ENCODE measurements around the gene ARHGAP33.
A peak's percentile ranks its signal among the peaks of the same experiment; 100 is the strongest.

Gene ARHGAP33

GRCh38 chr19:35775298-35776101 lies at the start of gene ARHGAP33:
TSS of gene ARHGAP33 (plus strand) at chr19:35775564. CDS start at chr19:35775659, 95 bp downstream.
- peak; percentile 95 to 97 (median 96) for DNase-seq (ENCODE audit: low read depth in 3 of 3, low spot score in 1 of 3)

GRCh38 chr19:35727053-35727955 lies 48.1 kb upstream of the ARHGAP33 start:
- DNase-seq (ENCODE audit: low read depth in 3 of 3, low spot score in 1 of 3), result no peak

DNA sequence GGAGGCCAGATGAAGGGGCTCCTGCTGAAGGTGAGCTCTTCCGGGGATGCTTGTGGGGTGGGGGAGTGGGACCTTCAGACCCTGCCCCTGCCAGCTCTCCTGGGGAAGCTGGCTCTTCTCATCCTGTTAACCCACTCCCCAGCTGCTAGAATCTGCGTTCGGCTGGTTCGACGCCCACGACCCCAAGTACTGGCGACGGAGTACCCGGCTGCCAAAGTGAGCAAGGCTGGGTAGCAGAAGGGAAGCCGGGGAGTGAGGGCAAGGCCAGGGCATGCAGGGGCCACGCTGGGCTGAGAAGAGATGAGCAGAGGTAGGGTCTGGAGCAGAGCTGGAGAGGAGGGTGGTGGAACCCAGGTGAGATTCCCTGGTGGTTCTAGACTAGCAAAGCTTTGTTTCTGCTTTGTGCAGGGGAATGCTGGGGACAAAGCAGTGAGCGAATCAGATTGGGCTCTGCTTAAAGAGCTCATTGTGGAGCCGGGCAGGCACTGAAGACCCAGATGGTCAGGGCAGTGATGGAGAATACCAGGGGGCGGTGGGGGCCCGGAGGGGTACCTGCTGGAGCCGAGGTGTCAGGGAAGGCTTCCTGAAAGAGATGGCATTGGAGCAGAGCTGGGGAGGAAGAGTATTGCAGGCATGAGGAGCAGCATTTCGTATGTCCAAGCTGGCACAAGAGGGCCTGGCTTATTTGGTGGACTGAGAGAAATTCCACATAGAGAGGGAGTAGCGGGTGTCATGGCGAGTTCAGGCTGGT lies 47.2 kb upstream of the ARHGAP33 start:
- DNase-seq (ENCODE audit: low read depth in 3 of 3, low spot score in 1 of 3), result no peak

GRCh38 chr19:35729021-35729420 lies 46.3 kb upstream of the ARHGAP33 start:
- no peak for DNase-seq (ENCODE audit: low read depth in 3 of 3, low spot score in 1 of 3)

GRCh38 chr19:35729763-35730162 lies 45.6 kb upstream of the ARHGAP33 start:
- DNase-seq (ENCODE audit: low read depth in 3 of 3, low spot score in 1 of 3), result no peak

DNA sequence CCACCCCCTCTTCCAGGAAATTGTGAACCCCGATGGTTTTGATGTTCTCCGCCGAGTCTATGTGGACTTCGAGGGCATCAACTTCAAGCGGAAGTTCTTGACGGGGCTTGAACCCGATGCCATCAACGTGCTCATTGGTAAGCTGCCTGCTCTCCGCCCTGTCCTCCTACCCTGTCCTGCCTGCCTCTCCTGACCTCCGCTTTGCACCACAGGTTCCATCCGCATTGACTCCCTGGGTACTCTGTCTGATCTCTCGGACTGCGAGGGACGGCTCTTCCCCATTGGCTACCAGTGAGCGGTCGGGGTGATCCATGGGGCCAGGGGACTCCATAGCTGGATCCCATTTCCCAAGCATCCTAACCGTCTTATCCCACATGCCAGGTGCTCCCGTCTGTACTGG lies 45.0 kb upstream of the ARHGAP33 start:
- no peak for DNase-seq (ENCODE audit: low read depth in 3 of 3, low spot score in 1 of 3)

DNA sequence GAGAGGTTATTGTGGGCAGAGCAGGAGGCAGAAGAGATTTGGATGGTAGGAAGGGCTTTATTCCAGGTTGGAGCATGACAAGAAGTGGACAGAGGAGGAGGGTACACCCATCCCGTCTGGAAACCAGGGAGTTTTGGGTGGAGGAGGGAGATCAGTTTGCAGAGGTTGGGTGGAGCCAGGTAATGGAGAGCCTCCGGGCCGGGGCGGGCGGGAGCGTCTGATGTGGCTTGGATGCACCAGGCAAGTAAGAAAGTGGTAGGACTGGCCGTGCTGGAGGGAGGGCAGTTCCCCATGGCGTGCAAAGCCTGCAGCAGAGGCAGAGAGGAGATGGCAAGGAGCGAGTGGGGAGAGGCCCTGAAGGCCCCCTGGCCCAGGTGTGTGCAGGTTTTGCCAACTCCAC lies 44.0 kb upstream of the ARHGAP33 start:
- no peak for DNase-seq (ENCODE audit: low read depth in 3 of 3, low spot score in 1 of 3)

DNA sequence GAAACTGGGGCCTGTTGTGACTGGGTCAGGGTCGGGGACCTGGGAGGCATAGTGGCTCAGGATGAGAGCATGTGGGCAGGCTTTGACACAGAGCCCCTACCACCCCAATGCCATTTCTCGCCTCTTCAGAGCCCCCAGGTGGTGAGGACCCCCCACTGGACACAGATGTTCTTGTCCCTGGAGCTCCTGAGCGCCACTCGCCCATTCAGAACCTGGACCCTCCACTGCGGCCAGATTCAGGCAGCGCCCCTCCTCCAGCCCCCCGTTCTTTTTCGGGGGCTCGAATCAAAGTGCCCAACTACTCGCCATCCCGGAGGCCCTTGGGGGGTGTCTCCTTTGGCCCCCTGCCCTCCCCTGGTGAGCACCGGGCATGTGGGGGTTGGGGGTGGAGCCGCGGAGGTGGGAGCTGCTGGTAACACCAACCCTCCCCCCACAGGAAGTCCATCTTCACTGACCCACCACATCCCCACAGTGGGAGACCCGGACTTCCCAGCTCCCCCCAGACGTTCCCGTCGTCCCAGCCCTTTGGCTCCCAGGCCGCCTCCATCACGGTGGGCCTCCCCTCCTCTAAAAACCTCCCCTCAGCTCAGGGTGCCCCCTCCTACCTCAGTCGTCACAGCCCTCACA lies 43.5 kb upstream of the ARHGAP33 start:
- DNase-seq (ENCODE audit: low read depth in 3 of 3, low spot score in 1 of 3), result no peak

DNA sequence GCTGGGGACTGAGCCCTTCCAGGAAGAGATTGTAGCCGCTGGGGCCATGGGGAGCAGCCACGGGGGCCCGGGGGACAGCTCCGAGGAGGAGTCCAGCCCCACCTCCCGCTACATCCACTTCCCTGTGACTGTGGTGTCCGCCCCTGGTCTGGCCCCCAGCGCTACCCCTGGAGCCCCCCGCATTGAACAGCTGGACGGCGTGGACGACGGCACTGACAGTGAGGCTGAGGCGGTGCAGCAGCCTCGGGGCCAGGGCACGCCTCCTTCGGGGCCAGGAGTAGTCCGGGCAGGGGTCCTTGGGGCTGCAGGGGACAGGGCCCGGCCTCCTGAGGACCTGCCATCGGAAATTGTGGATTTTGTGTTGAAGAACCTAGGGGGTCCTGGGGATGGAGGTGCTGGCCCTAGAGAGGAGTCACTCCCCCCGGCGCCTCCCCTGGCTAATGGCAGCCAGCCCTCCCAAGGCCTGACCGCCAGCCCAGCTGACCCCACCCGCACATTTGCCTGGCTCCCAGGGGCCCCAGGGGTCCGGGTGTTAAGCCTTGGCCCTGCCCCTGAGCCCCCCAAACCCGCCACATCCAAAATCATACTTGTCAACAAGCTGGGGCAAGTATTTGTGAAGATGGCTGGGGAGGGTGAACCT lies 42.7 kb upstream of the ARHGAP33 start:
- no peak for DNase-seq (ENCODE audit: low read depth in 3 of 3, low spot score in 1 of 3)

DNA sequence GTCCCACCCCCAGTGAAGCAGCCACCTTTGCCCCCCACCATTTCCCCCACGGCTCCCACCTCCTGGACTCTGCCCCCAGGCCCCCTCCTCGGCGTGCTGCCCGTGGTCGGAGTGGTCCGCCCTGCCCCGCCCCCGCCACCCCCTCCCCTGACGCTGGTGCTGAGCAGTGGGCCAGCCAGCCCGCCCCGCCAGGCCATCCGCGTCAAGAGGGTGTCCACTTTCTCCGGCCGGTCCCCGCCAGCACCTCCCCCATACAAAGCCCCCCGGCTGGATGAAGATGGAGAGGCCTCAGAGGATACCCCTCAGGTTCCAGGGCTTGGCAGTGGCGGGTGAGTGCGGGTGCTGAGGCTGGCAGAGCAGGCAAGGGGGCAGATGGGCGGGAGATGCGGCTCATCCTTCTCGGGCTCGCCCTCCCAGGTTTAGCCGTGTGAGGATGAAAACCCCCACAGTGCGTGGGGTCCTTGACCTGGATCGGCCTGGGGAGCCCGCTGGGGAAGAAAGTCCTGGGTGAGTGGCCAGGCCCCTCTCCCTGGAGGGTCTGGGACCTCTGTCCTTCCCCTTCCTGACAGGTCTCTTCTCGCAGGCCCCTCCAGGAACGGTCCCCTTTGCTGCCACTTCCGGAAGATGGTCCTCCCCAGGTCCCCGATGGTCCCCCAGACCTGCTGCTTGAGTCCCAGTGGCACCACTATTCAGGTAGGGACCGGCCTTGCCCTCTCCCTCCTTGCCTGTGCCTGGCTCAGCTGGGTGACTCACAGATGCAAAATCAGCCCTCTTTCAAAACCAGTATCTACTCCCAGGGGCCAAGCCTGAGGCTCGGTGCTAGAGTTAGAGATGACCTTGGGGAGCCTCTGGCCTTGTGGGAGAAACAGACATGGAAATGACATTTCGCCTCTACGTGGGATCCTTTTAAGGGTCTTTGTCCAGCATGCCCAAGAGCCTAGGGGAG lies 41.9 kb upstream of the ARHGAP33 start:
- no peak for DNase-seq (ENCODE audit: low read depth in 3 of 3, low spot score in 1 of 3)

DNA sequence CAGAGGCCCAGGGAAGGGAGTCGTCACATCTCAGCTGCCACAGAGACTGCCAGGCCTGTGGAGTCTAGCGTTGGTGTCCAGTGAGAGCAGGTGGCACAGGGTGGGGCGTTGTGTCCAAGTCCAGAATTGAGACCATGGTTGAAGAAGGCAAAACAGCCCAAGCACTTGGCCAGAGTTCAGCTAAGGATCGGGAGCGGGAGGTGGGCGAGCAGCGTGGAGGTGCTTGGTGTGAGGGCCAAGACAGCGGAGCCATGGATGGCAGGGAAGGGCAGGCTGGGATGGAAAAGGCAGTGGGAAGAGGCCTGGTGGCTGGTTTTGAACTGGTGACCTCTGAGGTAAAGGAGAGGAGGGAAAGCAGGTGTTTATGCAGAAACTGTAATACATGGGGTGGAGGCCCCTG lies 41.1 kb upstream of the ARHGAP33 start:
- DNase-seq (ENCODE audit: low read depth in 3 of 3, low spot score in 1 of 3), result no peak

DNA sequence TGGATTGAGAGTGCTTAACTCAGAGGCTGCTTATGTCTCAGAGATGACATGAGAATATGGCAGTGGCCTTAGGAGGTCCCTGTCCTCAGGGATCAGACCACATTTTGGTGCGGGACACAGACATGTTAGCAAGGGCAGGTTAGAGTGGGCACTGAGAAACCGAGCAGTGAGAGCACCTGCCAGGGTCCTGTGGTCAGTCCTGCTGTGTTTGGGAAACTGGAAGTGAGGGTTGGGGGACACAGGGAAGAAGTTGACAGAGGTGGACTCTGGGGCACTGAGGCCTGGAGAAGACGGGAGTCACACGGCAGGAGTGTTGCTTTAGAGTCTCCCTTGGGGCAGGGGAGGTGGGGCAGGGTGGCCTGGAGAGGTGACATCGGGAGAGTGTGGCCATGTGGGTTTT lies 40.5 kb upstream of the ARHGAP33 start:
- DNase-seq (ENCODE audit: low read depth in 3 of 3, low spot score in 1 of 3), result no peak

GRCh38 chr19:35736913-35737886 lies 38.2 kb upstream of the ARHGAP33 start:
- DNase-seq (ENCODE audit: low read depth in 3 of 3, low spot score in 1 of 3), result no peak

DNA sequence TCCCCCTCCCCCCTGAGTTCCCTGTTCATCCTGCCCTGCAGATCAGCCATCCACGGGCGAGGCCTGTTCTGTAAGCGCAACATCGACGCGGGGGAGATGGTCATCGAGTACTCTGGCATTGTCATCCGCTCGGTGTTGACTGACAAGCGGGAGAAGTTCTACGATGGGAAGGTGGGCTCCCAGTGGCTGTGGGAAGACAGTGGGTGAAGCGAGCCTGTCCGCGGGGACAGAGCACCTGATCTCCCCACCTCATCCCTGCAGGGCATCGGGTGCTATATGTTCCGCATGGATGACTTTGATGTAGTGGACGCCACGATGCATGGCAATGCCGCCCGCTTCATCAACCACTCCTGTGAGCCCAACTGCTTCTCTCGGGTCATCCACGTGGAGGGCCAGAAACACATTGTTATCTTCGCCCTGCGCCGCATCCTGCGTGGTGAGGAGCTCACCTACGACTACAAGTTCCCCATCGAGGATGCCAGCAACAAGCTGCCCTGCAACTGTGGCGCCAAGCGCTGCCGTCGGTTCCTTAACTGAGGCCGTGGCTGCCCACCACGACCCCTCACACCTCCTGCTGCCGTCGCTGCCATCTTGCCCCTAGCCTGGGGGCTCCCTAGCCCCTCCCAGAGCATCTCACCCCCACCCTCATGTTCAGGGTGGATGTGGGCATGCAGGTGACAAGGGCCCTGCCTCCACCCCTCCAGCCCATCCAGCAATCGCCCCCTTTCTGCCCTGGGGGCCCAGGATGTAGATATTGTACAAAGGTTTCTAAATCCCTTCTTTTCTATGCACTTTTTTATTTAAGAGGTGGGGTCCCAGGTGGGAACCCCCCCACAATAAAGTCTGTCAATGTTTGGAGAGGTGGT lies 37.1 kb upstream of the ARHGAP33 start:
- no peak for DNase-seq (ENCODE audit: low read depth in 3 of 3, low spot score in 1 of 3)

DNA sequence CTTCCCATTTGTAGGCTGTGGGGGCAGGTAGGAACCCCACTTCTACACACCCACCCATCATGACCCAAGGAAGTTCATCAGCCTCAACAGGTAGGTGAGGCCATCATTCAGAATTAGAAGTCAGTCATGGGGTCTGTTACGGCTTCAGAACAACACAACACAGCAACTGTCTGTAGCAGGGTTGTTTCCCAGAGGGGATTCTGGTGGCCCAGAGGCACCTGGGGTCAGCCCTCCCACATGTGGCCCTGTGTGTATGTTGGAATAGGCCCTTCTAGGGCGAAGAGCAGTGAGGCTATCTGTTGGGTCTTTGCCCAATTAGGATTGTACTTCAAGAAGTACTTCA lies 36.5 kb upstream of the ARHGAP33 start:
- no peak for DNase-seq (ENCODE audit: low read depth in 3 of 3, low spot score in 1 of 3)

GRCh38 chr19:35739275-35740107 lies 35.9 kb upstream of the ARHGAP33 start:
- no peak for DNase-seq (ENCODE audit: low read depth in 3 of 3, low spot score in 1 of 3)

DNA sequence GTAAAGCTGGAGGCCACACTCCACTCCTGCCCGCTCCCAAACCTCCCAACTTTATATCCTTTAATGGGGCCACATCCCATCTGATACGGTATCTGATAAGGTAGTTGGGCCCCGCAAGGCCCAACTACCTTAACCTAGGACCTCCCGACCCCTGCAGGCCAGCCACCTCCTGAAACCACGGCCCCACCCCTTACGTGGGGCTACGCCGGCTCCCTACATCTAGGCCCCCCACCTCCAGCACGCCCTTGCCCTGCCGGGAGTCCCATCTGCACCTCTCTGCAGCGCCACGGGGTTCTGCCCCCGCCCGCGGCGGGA lies 35.3 kb upstream of the ARHGAP33 start:
- DNase-seq (ENCODE audit: low read depth in 3 of 3, low spot score in 1 of 3), result no peak

Data from stimulated activated CD4-positive, alpha-beta T cell treated with anti-CD3 and anti-CD28 coated beads, TNF-alpha, amount 100 ng/mL, for 1 hour (primary cell).